SU-DHL-6 (cell line): ENCODE data around the gene CBFA2T3.

ENCODE experiments used
- CTCF ChIP-seq: fragments of 200-600 bp; sonication (generic); IDR thresholded peaks from one replicate; pipeline ENCODE4 v1.5.1; 2017; ENCODE audit warnings: antibody characterized with exemption, mild to moderate bottlenecking, low read length, moderate library complexity; ENCODE audit not compliant: insufficient read depth, poor library complexity, severe bottlenecking
- EZH2phosphoT487 ChIP-seq: fragments of 200-600 bp; sonication (generic), shearing (Covaris generic); conservative IDR thresholded peaks from 2 replicates; pipeline ENCODE4 v1.6.1; 2018; ENCODE audit warnings: mild to moderate bottlenecking, antibody characterized with exemption, low read length, moderate library complexity, mixed read lengths

- TF ChIP-seq CTCF = no peak
- TF ChIP-seq EZH2phosphoT487 = no peak
Measured at GRCh38 chr16:88968589-88969280, 8.3 kb downstream of the CBFA2T3 start.
